Liver (tissue), 9 donors: Measurements from ENCODE around the gene CRABP2. TPM values are rescaled to one million over a fixed set of nuclear protein-coding genes. Genes with fewer than 3 reads are reported as not detected.

Experiments used
- DNase-seq: peaks from one replicate; pipeline ENCODE4 v3.0.0-alpha.2; 2017; ENCODE audit warnings: low spot score
- H3K27ac ChIP-seq, 2 donors: one replicate each; pipeline ENCODE4 v1.7.0; 2013; ENCODE audit warnings: inconsistent platforms in 2 of 2, low read length in 2 of 2, control low read depth in 1 of 2, low read depth in 1 of 2, mild to moderate bottlenecking in 1 of 2
- H3K27me3 ChIP-seq, 4 donors: one replicate each; pipeline versions ENCODE4 v1.6.1 to v1.7.0; 2013; ENCODE audit warnings: low read length in 3 of 4, inconsistent platforms in 1 of 4, mild to moderate bottlenecking in 1 of 4, moderate library complexity in 1 of 4; ENCODE audit not compliant: control insufficient read depth in 4 of 4, insufficient read depth in 4 of 4
- H3K36me3 ChIP-seq, 4 donors: one replicate each; pipeline versions ENCODE4 v1.6.1 to v1.7.0; 2013; ENCODE audit warnings: low read length in 3 of 4, mild to moderate bottlenecking in 3 of 4, low read depth in 1 of 4, moderate library complexity in 1 of 4; ENCODE audit not compliant: control insufficient read depth in 4 of 4, insufficient read depth in 3 of 4
- H3K4me1 ChIP-seq, 4 donors: one replicate each; pipeline versions ENCODE4 v1.6.1 to v1.7.0; 2013; ENCODE audit warnings: low read length in 3 of 4, mild to moderate bottlenecking in 3 of 4, moderate library complexity in 1 of 4; ENCODE audit not compliant: control insufficient read depth in 4 of 4, insufficient read depth in 4 of 4
- H3K4me3 ChIP-seq, 3 donors: one replicate each; pipeline versions ENCODE4 v1.6.1 to v1.7.0; 2013; ENCODE audit warnings: low read length in 3 of 3, control low read depth in 1 of 3, low read depth in 1 of 3, mild to moderate bottlenecking in 1 of 3
- H3K9ac ChIP-seq, 2 donors: one replicate each; pipeline ENCODE4 v1.7.0; 2013; ENCODE audit warnings: low read length in 2 of 2, mild to moderate bottlenecking in 2 of 2, moderate library complexity in 2 of 2, control low read depth in 1 of 2, low read depth in 1 of 2
- H3K9me3 ChIP-seq, 4 donors: one replicate each; pipeline versions ENCODE4 v1.6.1 to v1.7.0; 2013; ENCODE audit warnings: low read length in 3 of 4; ENCODE audit not compliant: control insufficient read depth in 4 of 4
- FOXA1 ChIP-seq: IDR thresholded peaks from 2 replicates; pipeline ENCODE4 v1.6.1; 2016; ENCODE audit warnings: antibody characterized with exemption
- FOXA2 ChIP-seq: IDR thresholded peaks from 2 replicates; pipeline ENCODE4 v1.6.1; 2016; ENCODE audit warnings: antibody characterized with exemption
- GABPA ChIP-seq, 2 donors: IDR thresholded peaks in 1 of 2; conservative IDR thresholded peaks in 1 of 2; 2 replicates each; pipeline ENCODE4 v1.6.1; 2016; ENCODE audit warnings: antibody characterized with exemption in 2 of 2, mild to moderate bottlenecking in 1 of 2, moderate library complexity in 1 of 2
- HNF4A ChIP-seq, 2 donors: conservative IDR thresholded peaks; 2 replicates each; pipeline ENCODE4 v1.6.1; 2016; ENCODE audit warnings: antibody characterized with exemption in 2 of 2, mild to moderate bottlenecking in 2 of 2
- HNF4G ChIP-seq: IDR thresholded peaks from 2 replicates; pipeline ENCODE4 v1.6.1; 2016; ENCODE audit warnings: antibody characterized with exemption
- MAX ChIP-seq: IDR thresholded peaks from 2 replicates; pipeline ENCODE4 v1.6.1; 2016; ENCODE audit warnings: antibody characterized with exemption
- NR2F2 ChIP-seq: IDR thresholded peaks from 2 replicates; pipeline ENCODE4 v1.6.1; 2016; ENCODE audit warnings: antibody characterized with exemption
- RAD21 ChIP-seq, 2 donors: IDR thresholded peaks; 2 replicates each; pipeline ENCODE4 v1.6.1; 2016; ENCODE audit warnings: antibody characterized with exemption in 2 of 2, mild to moderate bottlenecking in 2 of 2
- REST ChIP-seq: IDR thresholded peaks from 2 replicates; pipeline ENCODE4 v1.6.1; 2016; ENCODE audit warnings: antibody characterized with exemption, mild to moderate bottlenecking
- RXRA ChIP-seq, 2 donors: IDR thresholded peaks; 2 replicates each; pipeline ENCODE4 v1.6.1; 2017 to 2018; ENCODE audit warnings: antibody characterized with exemption in 2 of 2, mild to moderate bottlenecking in 1 of 2
- SP1 ChIP-seq: IDR thresholded peaks from 2 replicates; pipeline ENCODE4 v1.6.1; 2018; ENCODE audit warnings: antibody characterized with exemption, mild to moderate bottlenecking
- YY1 ChIP-seq: IDR thresholded peaks from 2 replicates; pipeline ENCODE4 v1.6.1; 2016; ENCODE audit warnings: antibody characterized with exemption, mild to moderate bottlenecking
- ZBTB33 ChIP-seq: IDR thresholded peaks from 2 replicates; pipeline ENCODE4 v1.6.1; 2016; ENCODE audit warnings: antibody characterized with exemption
- WGBS: extraction: QIAGEN DNeasy Blood & Tissue Kit; methylation state at CpG from one replicate; pipeline ENCODE4 v1.1.7; 2013; 5-methylcytosine and 5-hydroxymethylcytosine counted together
- polyA plus RNA-seq, 2 donors: library from polyadenylated mRNA; stranded (reverse) in 1 of 2; unstranded in 1 of 2; fragments of 200-250 nt in 1 of 2; fragments of >200 nt in 1 of 2; fragmentation: Nextera tagmentation in 1 of 2; extraction: Ambion mirVana in 1 of 2; gene quantifications; one replicate each; pipeline versions ENCODE4 v1.2.1 to v1.2.3, GENCODE V29; 2013 to 2015
- total RNA-seq, 2 donors: library from RNA; depleted of rRNA; stranded (reverse); fragments of >200 nt; gene quantifications; one replicate each; pipeline ENCODE4 v1.2.3, GENCODE V29; 2014
- donor health status: healthy.
- donor health status: healthy.
- donor health status: healthy.
- donor health status: healthy.
- donor health status: healthy.

Gene CRABP2
- total and polyA plus RNA-seq, 4 donors = 0.14 to 0.22 TPM; not detected in 2

- TF ChIP-seq RAD21 (IDR thresholded peaks at IDR 0.05) = no peak
- no peak for TF ChIP-seq YY1
- no peak for TF ChIP-seq HNF4G
- no peak for TF ChIP-seq NR2F2
- no peak for TF ChIP-seq GABPA (IDR thresholded peaks at IDR 0.05 in 1 of 2, conservative IDR thresholded peaks at IDR 0.05 in 1 of 2)
- TF ChIP-seq REST = no peak
- TF ChIP-seq HNF4A (conservative IDR thresholded peaks at IDR 0.05) = no peak
- TF ChIP-seq SP1 = no peak
- TF ChIP-seq RXRA (IDR thresholded peaks at IDR 0.05) = no peak
- no peak for TF ChIP-seq MAX
- H3K4me1 ChIP-seq = peaks cover 4 to 26% (median 21%) of the 10 kb centered on the region in 4 donors
- no peak overlapping the region for H3K9ac ChIP-seq
- DNase-seq = no peak
- H3K27ac ChIP-seq = no peak overlapping the region
- no peak overlapping the region for H3K4me3 ChIP-seq
- H3K36me3 ChIP-seq = no peaks in the 10 kb centered on the region
- H3K27me3 ChIP-seq = no peaks in the 10 kb centered on the region
- no peaks in the 10 kb centered on the region for H3K9me3 ChIP-seq
- WGBS = 92% methylated on average over 8 of the region's 8 CpGs
Measured at GRCh38 chr1:156754219-156754618, 48.8 kb upstream of the CRABP2 start.

- H3K36me3 ChIP-seq = no peaks in the 10 kb centered on the region
- 19% methylated on average over 1 of the region's 1 CpG for WGBS
- peak overlapping the region; percentile 39 to 96 for H3K27ac ChIP-seq
- peak overlapping the region; percentile 66 to 77 for H3K9ac ChIP-seq
- peak; percentile 95 for TF ChIP-seq FOXA2
- peak; percentile 73 for TF ChIP-seq YY1
- peak; percentile 51 to 60 for TF ChIP-seq HNF4A (conservative IDR thresholded peaks at IDR 0.05)
- peak; percentile 86 for TF ChIP-seq FOXA1
- TF ChIP-seq RXRA (IDR thresholded peaks at IDR 0.05) = peak in 1 of 2 donors; percentile 28
- no peak for TF ChIP-seq ZBTB33
- no peaks in the 10 kb centered on the region for H3K9me3 ChIP-seq
- no peak for DNase-seq
- H3K27me3 ChIP-seq = no peaks in the 10 kb centered on the region
- H3K4me1 ChIP-seq = peaks cover 6 to 39% (median 33%) of the 10 kb centered on the region in 4 donors
- H3K4me3 ChIP-seq = peak overlapping the region in 1 of 3 donors; percentile 92
Measured at GRCh38 chr1:156752843-156753482, 47.6 kb upstream of the CRABP2 start.
